Activated CD8-positive, alpha-beta memory T cell treated with anti-CD3 and anti-CD28 coated beads for 4 hours (primary cell): ENCODE results near the gene NEIL1.
"Not testable (repeated sequence)": the region's sequence is repeated elsewhere in the genome, so short reads cannot be mapped to it uniquely, and the experiment has no call there.

Experiments used
- DNase-seq, 2 donors: peaks; one replicate each; pipeline ENCODE4 v3.0.0-alpha.2; 2020; ENCODE audit warnings: low read depth in 2 of 2

Gene NEIL1

DNA sequence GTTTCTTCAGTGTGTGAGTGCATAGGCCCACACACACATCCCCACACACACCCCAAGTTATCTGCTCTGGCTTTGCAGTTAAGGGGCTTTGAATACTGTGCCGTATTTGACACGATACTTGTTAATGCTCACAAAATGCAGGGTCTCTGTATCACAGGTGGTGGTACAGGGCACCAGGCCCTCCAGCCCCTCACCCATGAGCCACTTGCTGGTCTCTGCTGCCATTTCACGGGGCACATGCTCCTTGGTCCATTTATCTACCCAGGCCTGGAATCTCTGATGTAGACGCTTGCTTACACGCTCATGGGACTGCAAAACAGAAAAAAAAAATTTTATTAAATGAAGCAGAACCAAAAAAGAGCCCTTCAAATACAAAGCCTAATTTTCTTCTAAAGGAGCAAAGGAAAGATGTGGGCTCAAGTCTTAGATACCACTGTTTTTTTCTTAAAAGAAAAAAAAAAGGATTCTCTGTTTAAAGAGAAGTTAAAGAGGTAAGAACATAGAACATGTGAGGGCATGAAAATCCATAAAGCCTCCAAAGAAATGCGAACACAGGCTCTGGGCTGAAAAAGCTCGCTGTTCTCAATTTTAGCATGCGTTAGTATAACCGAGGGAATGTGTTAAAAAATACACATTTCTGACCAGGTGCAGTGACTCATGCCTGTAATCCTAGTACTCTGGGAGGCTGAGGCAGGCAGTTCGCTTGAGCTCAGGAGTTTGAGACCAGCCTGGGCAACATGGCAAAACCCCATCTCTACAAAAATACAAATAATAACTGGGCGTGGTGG lies 25.3 kb downstream of the NEIL1 start:
- no peak for DNase-seq

GRCh38 chr15:75380773-75381172 lies 33.9 kb downstream of the NEIL1 start:
- DNase-seq, result no peak

DNA sequence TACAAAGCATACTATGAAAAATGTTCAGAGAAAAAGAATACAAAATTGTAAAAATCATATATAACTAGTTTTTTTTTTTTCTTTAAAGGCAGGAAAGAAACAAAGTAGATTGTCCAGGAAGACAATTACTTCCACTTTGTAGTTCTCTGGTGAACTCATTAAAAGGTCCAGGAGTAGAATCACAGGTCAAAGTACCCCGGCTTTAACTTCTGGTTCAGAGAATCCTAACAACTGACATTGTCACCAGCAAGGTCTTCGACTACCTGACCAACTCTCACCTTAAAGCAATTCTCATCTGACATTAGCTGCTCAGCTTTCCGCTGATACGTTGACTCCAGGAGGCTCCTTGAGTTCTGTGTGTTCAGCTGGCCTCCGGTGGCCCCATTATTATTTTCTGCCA lies 37.1 kb downstream of the NEIL1 start:
- DNase-seq, result not testable (repeated sequence)

GRCh38 chr15:75389791-75390382 lies 43.0 kb downstream of the NEIL1 start:
- no peak for DNase-seq

GRCh38 chr15:75397494-75397893 lies 50.7 kb downstream of the NEIL1 start:
- no peak for DNase-seq

GRCh38 chr15:75403892-75404291 lies 57.1 kb downstream of the NEIL1 start:
- no peak for DNase-seq
